ENCODE results near the gene CTU1.

- TF ChIP-seq CTCF (IDR thresholded peaks at IDR 0.05) (no peak), POLR2A (IDR thresholded peaks at IDR 0.05) (no peak)
Measured at GRCh38 chr19:51120160-51120559, 12.0 kb upstream of the CTU1 start.

Measured in body of pancreas (tissue), 4 donors.